Osteocyte (in vitro differentiated cells): ENCODE data around the gene FAM118B. TPM values are rescaled to one million over a fixed set of nuclear protein-coding genes. Genes with fewer than 3 reads are reported as not detected.

ENCODE experiments used
- DNase-seq: peaks from one replicate; pipeline ENCODE4 v3.0.0; 2021; ENCODE audit warnings: mixed read lengths; ENCODE audit not compliant: unreplicated experiment; ENCODE audit errors: extremely low spot score
- H3K27ac Mint-ChIP-seq: one replicate; pipeline ENCODE4 v1.8.0; 2021; ENCODE audit warnings: mild to moderate bottlenecking, mixed read lengths; ENCODE audit not compliant: unreplicated experiment
- H3K27me3 Mint-ChIP-seq: one replicate; pipeline ENCODE4 v1.8.0; 2021; ENCODE audit warnings: mixed read lengths; ENCODE audit not compliant: unreplicated experiment
- H3K36me3 Mint-ChIP-seq: one replicate; pipeline ENCODE4 v1.8.0; 2021; ENCODE audit warnings: mixed read lengths; ENCODE audit not compliant: unreplicated experiment
- H3K4me1 Mint-ChIP-seq: one replicate; pipeline ENCODE4 v1.8.0; 2021; ENCODE audit warnings: mixed read lengths; ENCODE audit not compliant: unreplicated experiment
- H3K4me3 Mint-ChIP-seq: one replicate; pipeline ENCODE4 v1.8.0; 2021; ENCODE audit warnings: mild to moderate bottlenecking, moderate library complexity, mixed read lengths; ENCODE audit not compliant: unreplicated experiment
- H3K9me3 Mint-ChIP-seq: one replicate; pipeline ENCODE4 v1.8.0; 2021; ENCODE audit warnings: mixed read lengths; ENCODE audit not compliant: unreplicated experiment
- total RNA-seq: library from RNA; stranded (reverse); gene quantifications from 2 replicates; pipeline ENCODE4 v1.2.1, GENCODE V29; 2021
- TF ChIP-seq, protein P1 (sequence below): fragments of 200-600 bp; sonication (generic); IDR thresholded peaks from 2 replicates; pipeline ENCODE4 v1.5.0; 2021; ENCODE audit warnings: antibody characterized with exemption, mild to moderate bottlenecking, moderate library complexity

Gene FAM118B
- total RNA-seq, 1 donor from 2014 or later, result 23.3 TPM

DNA sequence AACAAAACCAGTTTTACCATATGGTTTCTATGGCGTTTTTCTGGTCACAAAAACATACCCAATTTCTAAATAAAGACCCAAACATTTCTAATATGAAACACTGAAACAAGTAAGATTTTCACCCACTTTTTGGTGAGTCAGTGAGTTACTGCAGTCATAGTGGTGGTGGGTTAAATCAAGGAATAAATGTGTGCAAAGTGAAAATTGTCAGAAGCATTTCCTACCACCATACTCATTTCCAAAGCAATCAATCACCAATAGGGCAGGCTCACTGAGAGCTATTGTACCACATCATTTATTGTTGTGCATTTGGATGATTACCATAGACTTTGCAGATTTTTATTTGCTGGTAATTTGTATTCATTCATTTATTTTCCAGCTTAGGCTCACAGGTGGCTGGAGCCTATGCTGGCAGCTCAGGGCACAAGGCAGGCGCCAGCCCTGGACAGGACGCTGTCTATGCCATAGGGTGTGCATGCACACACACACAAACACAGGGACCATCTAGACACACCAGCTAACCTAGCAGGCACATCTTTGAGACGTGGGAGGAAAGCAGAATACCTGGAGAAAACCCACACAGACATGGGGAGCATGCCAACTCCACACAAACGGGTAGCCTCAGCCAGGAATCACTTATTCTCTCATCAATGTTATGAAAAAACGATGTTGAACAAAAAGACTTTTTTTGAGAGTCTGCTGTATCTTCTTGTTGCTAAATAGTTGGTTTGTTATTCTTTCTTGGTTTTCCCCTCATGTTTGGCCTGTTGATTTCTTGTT lies 5.1 kb downstream of the FAM118B start:
- Mint-ChIP-seq H3K27ac (no peak overlapping the region), H3K36me3 (no peaks in the 10 kb centered on the region), H3K27me3 (no peaks in the 10 kb centered on the region), H3K4me1 (peaks cover 18% of the 10 kb centered on the region), H3K9me3 (no peaks in the 10 kb centered on the region), H3K4me3 (no peak overlapping the region)
- DNase-seq, result no peak
- TF ChIP-seq, protein P1, sequence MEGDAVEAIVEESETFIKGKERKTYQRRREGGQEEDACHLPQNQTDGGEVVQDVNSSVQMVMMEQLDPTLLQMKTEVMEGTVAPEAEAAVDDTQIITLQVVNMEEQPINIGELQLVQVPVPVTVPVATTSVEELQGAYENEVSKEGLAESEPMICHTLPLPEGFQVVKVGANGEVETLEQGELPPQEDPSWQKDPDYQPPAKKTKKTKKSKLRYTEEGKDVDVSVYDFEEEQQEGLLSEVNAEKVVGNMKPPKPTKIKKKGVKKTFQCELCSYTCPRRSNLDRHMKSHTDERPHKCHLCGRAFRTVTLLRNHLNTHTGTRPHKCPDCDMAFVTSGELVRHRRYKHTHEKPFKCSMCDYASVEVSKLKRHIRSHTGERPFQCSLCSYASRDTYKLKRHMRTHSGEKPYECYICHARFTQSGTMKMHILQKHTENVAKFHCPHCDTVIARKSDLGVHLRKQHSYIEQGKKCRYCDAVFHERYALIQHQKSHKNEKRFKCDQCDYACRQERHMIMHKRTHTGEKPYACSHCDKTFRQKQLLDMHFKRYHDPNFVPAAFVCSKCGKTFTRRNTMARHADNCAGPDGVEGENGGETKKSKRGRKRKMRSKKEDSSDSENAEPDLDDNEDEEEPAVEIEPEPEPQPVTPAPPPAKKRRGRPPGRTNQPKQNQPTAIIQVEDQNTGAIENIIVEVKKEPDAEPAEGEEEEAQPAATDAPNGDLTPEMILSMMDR, result no peak

DNA sequence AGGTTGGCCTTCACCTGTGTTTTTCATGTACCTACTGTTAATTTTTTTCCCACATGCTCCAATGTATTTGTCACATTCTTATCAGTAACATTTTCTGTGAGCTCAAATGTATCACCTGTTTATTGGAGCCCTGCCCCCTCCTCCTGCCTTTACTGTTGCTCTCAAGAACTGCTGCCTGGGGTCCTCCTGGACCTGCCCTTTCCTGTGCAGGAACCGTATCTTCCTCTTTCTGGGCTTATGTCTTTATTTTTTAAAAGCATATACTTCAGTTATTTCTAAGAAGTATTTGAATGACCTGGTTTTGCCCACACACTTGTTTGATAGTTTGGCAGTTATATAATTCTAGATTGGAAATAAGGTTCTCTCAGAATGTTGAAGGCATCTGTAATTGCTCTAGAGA lies 5.9 kb downstream of the FAM118B start:
- Mint-ChIP-seq H3K4me3 (no peak overlapping the region), H3K27me3 (no peaks in the 10 kb centered on the region), H3K36me3 (no peaks in the 10 kb centered on the region), H3K4me1 (peaks cover 13% of the 10 kb centered on the region), H3K27ac (no peak overlapping the region), H3K9me3 (no peaks in the 10 kb centered on the region)
- TF ChIP-seq, protein P1, result no peak
- DNase-seq, result no peak

DNA sequence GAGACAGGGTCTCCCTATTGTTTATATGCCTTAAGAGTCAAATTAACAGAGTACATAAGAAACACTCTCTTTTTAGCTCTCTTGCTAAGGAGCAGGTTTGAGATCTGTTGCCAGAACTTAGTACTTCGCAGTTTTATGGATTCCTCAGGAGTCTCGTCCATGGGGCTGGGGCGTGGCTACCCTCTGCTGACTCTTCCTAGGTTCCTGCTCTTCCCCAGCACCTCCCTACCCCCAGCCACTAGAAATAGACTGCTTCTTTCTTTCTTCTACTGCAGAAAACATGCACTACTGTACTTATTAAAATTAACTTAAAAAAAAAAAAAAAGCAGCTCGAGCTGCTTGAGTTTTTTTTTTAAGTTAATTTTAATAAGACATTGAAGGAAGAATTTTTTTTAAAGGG lies 8.0 kb downstream of the FAM118B start:
- TF ChIP-seq, protein P1, result no peak
- DNase-seq, result no peak

DNA sequence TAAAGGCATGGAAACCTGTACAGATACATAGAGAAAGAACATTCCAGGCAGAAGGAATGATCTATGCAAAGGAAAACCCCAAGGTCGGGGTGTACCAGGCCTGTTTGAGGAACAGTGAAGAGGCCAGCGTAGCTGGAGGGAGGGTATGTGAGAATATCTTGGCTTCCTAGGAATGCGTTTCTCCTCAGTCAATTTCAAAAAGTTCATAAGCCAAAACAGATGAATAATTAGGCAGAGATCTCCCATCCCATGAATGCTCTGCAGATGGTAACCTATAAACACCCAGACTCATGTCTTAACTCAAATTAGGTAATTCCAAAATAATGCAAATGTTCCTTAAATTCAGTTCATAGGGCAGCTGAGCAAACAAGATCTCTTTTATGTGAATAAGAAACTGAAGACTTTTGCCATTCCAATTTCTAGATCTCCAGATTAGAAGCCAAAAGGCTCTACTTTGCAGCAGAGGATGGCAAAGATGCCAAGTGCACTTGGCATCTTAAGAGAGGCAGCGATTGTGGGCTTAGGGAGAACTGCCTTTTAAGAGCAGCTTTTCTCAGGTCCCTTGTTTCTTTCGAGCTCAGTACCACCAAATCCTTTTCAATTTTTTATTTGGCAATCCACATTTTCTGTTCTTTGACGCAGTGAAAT lies 13.2 kb downstream of the FAM118B start:
- Mint-ChIP-seq H3K27me3 (no peaks in the 10 kb centered on the region), H3K36me3 (no peaks in the 10 kb centered on the region), H3K4me1 (peaks cover 1% of the 10 kb centered on the region), H3K4me3 (no peak overlapping the region), H3K9me3 (no peaks in the 10 kb centered on the region), H3K27ac (no peak overlapping the region)
- DNase-seq, result no peak
- TF ChIP-seq, protein P1, result no peak

More for the DNA sequence above, 8.0 kb downstream of the FAM118B start:
- H3K4me1 Mint-ChIP-seq, result peaks cover 2% of the 10 kb centered on the region
- no peak overlapping the region for H3K4me3 Mint-ChIP-seq
- H3K9me3 Mint-ChIP-seq, result no peaks in the 10 kb centered on the region
- H3K36me3 Mint-ChIP-seq, result no peaks in the 10 kb centered on the region
- H3K27ac Mint-ChIP-seq, result no peak overlapping the region
- no peaks in the 10 kb centered on the region for H3K27me3 Mint-ChIP-seq

DNA sequence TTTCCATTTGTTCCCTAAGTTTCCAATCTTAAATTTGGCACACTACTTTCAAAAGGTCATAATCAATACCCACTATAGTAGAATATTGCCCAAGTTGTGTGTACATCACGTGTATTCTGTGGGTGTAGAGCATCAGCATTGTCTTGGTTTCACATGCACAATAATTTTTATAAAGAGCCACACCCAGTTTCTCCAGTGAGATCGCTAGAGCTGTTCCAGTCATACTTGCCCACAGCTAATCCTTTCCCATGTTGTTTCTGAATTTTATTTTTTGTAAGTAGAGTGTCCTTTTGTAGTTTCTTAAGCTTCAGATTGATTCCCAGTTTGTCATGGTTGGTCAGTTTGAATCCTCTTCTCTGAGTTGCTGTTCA lies 13.7 kb downstream of the FAM118B start:
- Mint-ChIP-seq H3K27me3 (no peaks in the 10 kb centered on the region), H3K9me3 (no peaks in the 10 kb centered on the region), H3K4me3 (no peak overlapping the region), H3K36me3 (no peaks in the 10 kb centered on the region), H3K4me1 (peaks cover 6% of the 10 kb centered on the region), H3K27ac (no peak overlapping the region)
- DNase-seq, result no peak
- TF ChIP-seq, protein P1, result no peak
